CD4-positive, alpha-beta T cell (primary cell): Measurements from ENCODE around the gene SUFU. TPM values are rescaled to one million over a fixed set of nuclear protein-coding genes. Genes with fewer than 3 reads are reported as not detected.

Experiments used
- ATAC-seq: fragments of 200-7000 bp; cut with Tn5 transposase; one replicate; pipeline ENCODE4 v1.10.0; 2022; ENCODE audit warnings: mild to moderate bottlenecking; ENCODE audit not compliant: poor library complexity
- CTCF ChIA-PET: fragments of 350-600 bp; sonication (Branson Sonifier 250); formaldehyde crosslinking; loops from one replicate; lab custom pipeline; 2021; ENCODE audit warnings: antibody characterized with exemption, inconsistent platforms; lab: Charles Lee
- POLR2A ChIA-PET: fragments of 350-600 bp; sonication (Branson Sonifier 250); formaldehyde crosslinking; loops from one replicate; lab custom pipeline; 2021; ENCODE audit warnings: antibody characterized with exemption, inconsistent platforms; lab: Charles Lee
- DNase-seq, 14 experiments: peaks; one replicate each; pipeline ENCODE4 v3.0.0-alpha.2; 2013 to 2020; ENCODE audit warnings: mixed read lengths in 2 of 14
- H3K27ac ChIP-seq, 2 donors: one replicate each; pipeline versions ENCODE4 v1.5.1 to v1.7.0; 2013; ENCODE audit warnings: low read length in 2 of 2, low read depth in 1 of 2, mild to moderate bottlenecking in 1 of 2
- H3K27me3 ChIP-seq, 2 experiments: 1 replicate in 1 of 2; 2 replicates in 1 of 2; pipeline versions ENCODE4 v1.6.1 to v1.7.0; 2013; ENCODE audit warnings: low read length in 2 of 2, control low read depth in 1 of 2, mild to moderate bottlenecking in 1 of 2, moderate library complexity in 1 of 2; ENCODE audit not compliant: insufficient read depth in 2 of 2, control insufficient read depth in 1 of 2
- H3K36me3 ChIP-seq: one replicate; pipeline ENCODE4 v1.6.1; 2013; ENCODE audit warnings: low read length, control low read depth; ENCODE audit not compliant: insufficient read depth
- H3K4me1 ChIP-seq: one replicate; pipeline ENCODE4 v1.6.1; 2013; ENCODE audit warnings: low read length, control low read depth; ENCODE audit not compliant: insufficient read depth
- H3K4me3 ChIP-seq: one replicate; pipeline ENCODE4 v1.5.1; 2013; ENCODE audit warnings: mild to moderate bottlenecking, low read length, moderate library complexity
- H3K9me3 ChIP-seq, 2 experiments: 1 replicate in 1 of 2; 2 replicates in 1 of 2; pipeline versions ENCODE4 v1.6.1 to v1.7.0; 2013; ENCODE audit warnings: low read length in 2 of 2, mild to moderate bottlenecking in 2 of 2, control low read depth in 1 of 2, moderate library complexity in 1 of 2; ENCODE audit not compliant: control insufficient read depth in 1 of 2, insufficient read depth in 1 of 2
- H3K27ac Mint-ChIP-seq: one replicate; pipeline ENCODE4 v1.8.0; 2020; ENCODE audit warnings: mixed read lengths
- H3K27me3 Mint-ChIP-seq: one replicate; pipeline ENCODE4 v1.8.0; 2021; ENCODE audit warnings: mixed read lengths
- H3K36me3 Mint-ChIP-seq: one replicate; pipeline ENCODE4 v1.8.0; 2021; ENCODE audit warnings: low read depth, mixed read lengths
- H3K4me1 Mint-ChIP-seq: one replicate; pipeline ENCODE4 v1.8.0; 2021; ENCODE audit warnings: low read depth, mixed read lengths
- H3K4me3 Mint-ChIP-seq: one replicate; pipeline ENCODE4 v1.8.0; 2020; ENCODE audit warnings: mild to moderate bottlenecking, mixed read lengths
- H3K9me3 Mint-ChIP-seq: one replicate; pipeline ENCODE4 v1.8.0; 2020; ENCODE audit warnings: mixed read lengths
- intact Hi-C, 2 experiments: fragments of 100-400 bp; cut with DNase I in 1 of 2; cut with micrococcal nuclease in 1 of 2; formaldehyde crosslinking; loops; one replicate each; pipeline versions ENCODE4 v1.15.1 to v1.9.0; 2023 to 2025; cut with DNase I, micrococcal nuclease
- total RNA-seq, 174 experiments: library from RNA in 2 of 174; stranded (reverse) in 2 of 174; gene quantifications; one replicate each; pipeline ENCODE4 v1.2.3 and lab custom pipeline; 2021 to 2026
- TF ChIP-seq, protein P1 (sequence below): fragments of 200-600 bp; IDR thresholded peaks from one replicate; pipeline ENCODE4 v1.8.0; 2022; ENCODE audit warnings: antibody characterized with exemption, mild to moderate bottlenecking

The SUFU gene
- total RNA-seq, 2 experiments from 2014 or later, result 6.7 to 7.3 TPM

DNA sequence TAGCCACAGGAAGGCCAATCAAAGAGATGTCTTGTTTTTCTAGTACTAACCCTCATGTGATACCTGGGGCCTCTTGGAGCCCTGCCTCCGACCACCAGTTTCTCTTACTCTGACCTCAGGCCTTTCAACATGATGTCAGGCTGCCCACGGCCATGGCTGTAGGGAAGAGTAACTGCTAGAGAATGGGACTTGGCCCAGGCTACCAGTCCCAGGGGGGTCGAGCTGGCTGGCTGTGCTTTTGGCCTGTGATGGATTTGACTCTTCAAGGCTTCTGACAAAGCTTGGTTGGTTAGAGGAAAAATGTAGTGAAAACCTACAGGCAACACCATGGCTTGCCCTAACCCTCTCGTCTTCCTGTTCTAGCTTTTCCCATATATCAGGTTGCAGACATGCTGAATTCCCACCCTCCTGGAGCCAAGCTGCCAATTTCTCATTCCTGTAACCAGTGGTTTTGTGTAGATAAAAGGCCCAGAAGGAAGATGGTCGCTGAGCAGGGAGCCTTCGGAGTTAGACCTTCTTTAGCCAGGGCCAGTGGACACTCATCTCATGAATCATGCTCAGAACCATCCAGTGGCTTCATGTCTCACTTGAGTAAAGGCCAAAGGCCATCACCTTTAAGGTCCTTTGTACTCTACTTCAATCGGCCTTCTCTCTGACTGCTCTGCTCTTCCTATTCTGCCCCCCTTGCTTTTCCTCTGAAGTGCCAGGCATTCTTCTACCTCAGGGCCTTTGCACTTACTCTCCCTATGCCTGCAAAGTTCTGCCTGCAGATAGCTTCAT is 19.7 kb downstream of the SUFU start:
- H3K27ac Mint-ChIP-seq, result no peak overlapping the region
- no peaks in the 10 kb centered on the region for H3K27me3 Mint-ChIP-seq
- TF ChIP-seq, protein P1, sequence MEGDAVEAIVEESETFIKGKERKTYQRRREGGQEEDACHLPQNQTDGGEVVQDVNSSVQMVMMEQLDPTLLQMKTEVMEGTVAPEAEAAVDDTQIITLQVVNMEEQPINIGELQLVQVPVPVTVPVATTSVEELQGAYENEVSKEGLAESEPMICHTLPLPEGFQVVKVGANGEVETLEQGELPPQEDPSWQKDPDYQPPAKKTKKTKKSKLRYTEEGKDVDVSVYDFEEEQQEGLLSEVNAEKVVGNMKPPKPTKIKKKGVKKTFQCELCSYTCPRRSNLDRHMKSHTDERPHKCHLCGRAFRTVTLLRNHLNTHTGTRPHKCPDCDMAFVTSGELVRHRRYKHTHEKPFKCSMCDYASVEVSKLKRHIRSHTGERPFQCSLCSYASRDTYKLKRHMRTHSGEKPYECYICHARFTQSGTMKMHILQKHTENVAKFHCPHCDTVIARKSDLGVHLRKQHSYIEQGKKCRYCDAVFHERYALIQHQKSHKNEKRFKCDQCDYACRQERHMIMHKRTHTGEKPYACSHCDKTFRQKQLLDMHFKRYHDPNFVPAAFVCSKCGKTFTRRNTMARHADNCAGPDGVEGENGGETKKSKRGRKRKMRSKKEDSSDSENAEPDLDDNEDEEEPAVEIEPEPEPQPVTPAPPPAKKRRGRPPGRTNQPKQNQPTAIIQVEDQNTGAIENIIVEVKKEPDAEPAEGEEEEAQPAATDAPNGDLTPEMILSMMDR, result no peak
- no peaks in the 10 kb centered on the region for H3K4me1 ChIP-seq
- no peaks in the 10 kb centered on the region for H3K9me3 ChIP-seq
- H3K9me3 Mint-ChIP-seq, result no peaks in the 10 kb centered on the region
- ChIA-PET POLR2A (interaction anchor here (0.7 kb wide), 1 partner anchor 48 kb away, joined by 3 read pairs; no protein-coding TSS in a partner anchor), CTCF (no interaction called here)
- H3K4me3 Mint-ChIP-seq, result no peak overlapping the region
- peaks cover 22% of the 10 kb centered on the region for H3K4me1 Mint-ChIP-seq
- no peak overlapping the region for H3K4me3 ChIP-seq
- intact Hi-C loops, result no loop called here
- H3K36me3 ChIP-seq, result peaks cover 45% of the 10 kb centered on the region
- no peaks in the 10 kb centered on the region for H3K27me3 ChIP-seq
- ATAC-seq, result no peak
- H3K36me3 Mint-ChIP-seq, result peaks cover 50% of the 10 kb centered on the region
- no peak for DNase-seq
- H3K27ac ChIP-seq, result no peak overlapping the region

DNA sequence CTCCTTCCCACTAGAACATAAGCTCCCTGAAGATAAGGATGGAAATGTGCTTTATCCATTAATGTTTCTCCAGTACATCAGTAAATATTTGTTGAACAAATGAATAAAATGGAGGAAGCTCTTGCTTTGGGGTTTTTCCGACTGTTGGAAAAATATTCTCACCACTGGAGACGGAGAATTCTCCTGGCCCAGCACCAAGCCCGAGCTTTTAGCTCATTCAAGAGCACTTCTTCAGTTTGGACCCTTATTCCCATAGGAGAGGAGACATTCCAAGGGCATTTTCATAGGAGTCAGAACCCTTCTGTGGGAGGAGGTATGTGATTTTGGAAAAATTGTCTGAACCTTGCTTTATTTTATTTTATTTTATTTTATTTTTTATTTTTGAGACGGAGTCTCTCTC is 21.0 kb downstream of the SUFU start:
- H3K4me1 ChIP-seq, result no peaks in the 10 kb centered on the region
- H3K36me3 ChIP-seq, result peaks cover 48% of the 10 kb centered on the region
- Mint-ChIP-seq H3K27ac (no peak overlapping the region), H3K4me1 (peaks cover 22% of the 10 kb centered on the region), H3K36me3 (peaks cover 50% of the 10 kb centered on the region), H3K9me3 (no peaks in the 10 kb centered on the region), H3K4me3 (no peak overlapping the region), H3K27me3 (no peaks in the 10 kb centered on the region)
- H3K9me3 ChIP-seq, result no peaks in the 10 kb centered on the region
- intact Hi-C loops, result no loop called here
- H3K4me3 ChIP-seq, result no peak overlapping the region
- CTCF ChIA-PET, result no interaction called here
- POLR2A ChIA-PET, result no interaction called here
- ATAC-seq, result no peak
- TF ChIP-seq, protein P1, result no peak
- no peaks in the 10 kb centered on the region for H3K27me3 ChIP-seq
- no peak for DNase-seq
- no peak overlapping the region for H3K27ac ChIP-seq

DNA sequence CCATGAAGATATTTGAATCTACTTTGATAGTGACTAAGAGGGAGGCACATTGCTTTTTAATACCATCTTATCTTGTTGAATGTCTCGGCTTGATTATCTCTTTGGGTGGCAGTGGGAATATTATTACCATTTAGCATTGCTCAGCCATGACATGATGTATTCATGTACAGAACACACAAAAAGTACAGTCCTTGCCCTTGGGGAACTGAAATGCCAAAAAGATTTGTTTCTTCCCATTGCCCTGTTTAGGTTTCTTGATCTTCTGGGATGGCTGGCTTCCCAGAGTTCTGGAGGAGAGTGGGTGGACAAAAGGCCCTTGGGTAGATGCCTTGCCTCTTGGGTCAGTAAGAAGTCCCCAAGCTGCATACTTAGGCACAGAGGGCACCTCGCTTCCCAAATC is 23.8 kb downstream of the SUFU start:
- DNase-seq, result no peak
- intact Hi-C loops, result no loop called here
- ATAC-seq, result no peak
- H3K36me3 Mint-ChIP-seq, result peaks cover 28% of the 10 kb centered on the region
- H3K27me3 Mint-ChIP-seq, result no peaks in the 10 kb centered on the region
- ChIA-PET CTCF (no interaction called here), POLR2A (no interaction called here)
- Histone ChIP-seq H3K27me3 (no peaks in the 10 kb centered on the region), H3K9me3 (no peaks in the 10 kb centered on the region), H3K27ac (no peak overlapping the region), H3K36me3 (peaks cover 32% of the 10 kb centered on the region), H3K4me1 (no peaks in the 10 kb centered on the region), H3K4me3 (no peak overlapping the region)
- no peak overlapping the region for H3K4me3 Mint-ChIP-seq
- H3K27ac Mint-ChIP-seq, result no peak overlapping the region
- peaks cover 7% of the 10 kb centered on the region for H3K4me1 Mint-ChIP-seq
- TF ChIP-seq, protein P1, result no peak
- no peaks in the 10 kb centered on the region for H3K9me3 Mint-ChIP-seq
